Measurements from ENCODE around the gene PDXDC1.
"Not testable (repeated sequence)": the region's sequence is repeated elsewhere in the genome, so short reads cannot be mapped to it uniquely, and the experiment has no call there.

The PDXDC1 gene, protein sequence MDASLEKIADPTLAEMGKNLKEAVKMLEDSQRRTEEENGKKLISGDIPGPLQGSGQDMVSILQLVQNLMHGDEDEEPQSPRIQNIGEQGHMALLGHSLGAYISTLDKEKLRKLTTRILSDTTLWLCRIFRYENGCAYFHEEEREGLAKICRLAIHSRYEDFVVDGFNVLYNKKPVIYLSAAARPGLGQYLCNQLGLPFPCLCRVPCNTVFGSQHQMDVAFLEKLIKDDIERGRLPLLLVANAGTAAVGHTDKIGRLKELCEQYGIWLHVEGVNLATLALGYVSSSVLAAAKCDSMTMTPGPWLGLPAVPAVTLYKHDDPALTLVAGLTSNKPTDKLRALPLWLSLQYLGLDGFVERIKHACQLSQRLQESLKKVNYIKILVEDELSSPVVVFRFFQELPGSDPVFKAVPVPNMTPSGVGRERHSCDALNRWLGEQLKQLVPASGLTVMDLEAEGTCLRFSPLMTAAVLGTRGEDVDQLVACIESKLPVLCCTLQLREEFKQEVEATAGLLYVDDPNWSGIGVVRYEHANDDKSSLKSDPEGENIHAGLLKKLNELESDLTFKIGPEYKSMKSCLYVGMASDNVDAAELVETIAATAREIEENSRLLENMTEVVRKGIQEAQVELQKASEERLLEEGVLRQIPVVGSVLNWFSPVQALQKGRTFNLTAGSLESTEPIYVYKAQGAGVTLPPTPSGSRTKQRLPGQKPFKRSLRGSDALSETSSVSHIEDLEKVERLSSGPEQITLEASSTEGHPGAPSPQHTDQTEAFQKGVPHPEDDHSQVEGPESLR

DNA sequence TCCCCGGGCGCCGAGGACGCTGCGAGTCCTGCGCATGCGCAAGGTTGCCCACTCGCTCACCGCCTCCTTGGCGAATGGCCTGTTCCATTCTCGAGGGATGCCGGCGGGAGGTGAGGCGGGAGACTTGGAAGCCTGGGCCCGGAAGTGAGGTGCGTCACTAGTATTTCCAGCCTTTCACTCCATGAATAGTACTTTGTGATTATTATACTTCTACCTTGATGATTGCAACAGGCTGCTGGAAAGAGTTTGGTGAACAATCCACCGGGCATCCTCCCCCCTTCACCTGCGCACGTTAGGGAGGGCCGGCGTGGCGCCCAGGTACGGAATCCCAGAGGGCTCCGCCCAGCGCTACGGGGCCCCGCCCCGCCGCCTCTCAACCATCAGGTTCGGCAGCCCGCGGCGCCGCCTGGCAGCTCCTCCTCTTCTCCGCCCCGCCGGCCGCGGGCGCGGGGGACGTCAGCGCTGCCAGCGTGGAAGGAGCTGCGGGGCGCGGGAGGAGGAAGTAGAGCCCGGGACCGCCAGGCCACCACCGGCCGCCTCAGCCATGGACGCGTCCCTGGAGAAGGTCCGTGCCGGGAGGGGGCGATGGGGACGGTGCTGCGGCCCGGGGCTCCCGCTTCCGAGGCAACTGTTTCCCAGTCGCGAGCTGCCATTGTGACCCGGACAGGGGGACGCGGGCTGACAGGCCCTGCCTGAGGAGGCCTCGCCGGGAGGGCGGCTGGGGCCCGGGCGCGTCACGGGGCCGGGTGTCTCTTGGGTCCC is at the start of gene PDXDC1:
PDXDC1 (plus strand) TSS at position 371 of the 762 bp plus-strand sequence; CDS start at position 545, 174 bp downstream.
- DNase-seq: peak; percentile 99

DNA sequence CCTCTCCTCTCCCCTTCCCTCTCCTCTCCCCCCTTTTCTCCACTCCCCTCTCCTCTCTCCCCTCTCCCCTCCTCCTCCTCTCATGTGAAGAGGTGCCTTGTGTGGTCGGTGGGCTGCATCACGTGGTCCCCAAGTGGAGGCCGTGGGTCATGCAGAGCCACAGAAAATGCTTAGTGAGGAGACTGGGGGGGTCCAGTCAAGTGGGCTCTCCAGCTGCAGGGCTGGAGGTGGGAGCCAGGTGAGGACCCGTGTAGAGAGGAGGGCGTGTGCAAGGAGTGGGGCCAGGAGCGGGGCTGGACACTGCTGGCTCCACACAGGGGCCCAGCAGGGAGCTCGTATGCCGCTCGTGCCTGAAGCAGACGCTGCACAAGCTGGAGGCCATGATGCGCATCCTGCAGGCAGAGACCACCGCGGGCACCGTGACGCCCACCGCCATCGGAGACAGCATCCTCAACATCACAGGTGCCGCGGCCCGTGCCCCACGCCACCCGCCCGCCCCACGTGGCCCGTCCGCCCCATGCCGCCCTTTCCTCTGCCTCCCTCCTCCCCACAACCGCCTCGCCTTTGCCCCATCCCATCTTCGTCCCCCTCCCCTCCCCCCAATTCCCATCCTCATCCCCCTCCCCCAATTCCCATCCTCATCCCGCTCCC is 46.6 kb upstream of the PDXDC1 start:
- DNase-seq: peak in 1 of 2 donors; percentile 16

DNA sequence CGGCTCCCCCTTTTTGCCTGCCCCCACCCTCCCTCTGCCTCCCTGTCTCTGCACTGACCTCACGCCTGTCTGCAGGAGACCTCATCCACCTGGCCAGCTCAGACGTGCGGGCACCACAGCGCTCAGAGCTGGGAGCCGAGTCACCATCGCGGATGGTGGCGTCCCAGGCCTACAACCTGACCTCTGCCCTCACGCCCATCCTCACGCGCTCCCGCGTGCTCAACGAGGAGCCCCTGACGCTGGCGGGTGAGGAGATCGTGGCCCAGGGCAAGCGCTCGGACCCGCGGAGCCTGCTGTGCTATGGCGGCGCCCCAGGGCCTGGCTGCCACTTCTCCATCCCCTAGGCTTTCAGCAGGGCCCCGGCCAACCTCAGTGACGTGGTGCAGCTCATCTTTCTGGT is 45.6 kb upstream of the PDXDC1 start:
- DNase-seq: not testable (repeated sequence)

DNA sequence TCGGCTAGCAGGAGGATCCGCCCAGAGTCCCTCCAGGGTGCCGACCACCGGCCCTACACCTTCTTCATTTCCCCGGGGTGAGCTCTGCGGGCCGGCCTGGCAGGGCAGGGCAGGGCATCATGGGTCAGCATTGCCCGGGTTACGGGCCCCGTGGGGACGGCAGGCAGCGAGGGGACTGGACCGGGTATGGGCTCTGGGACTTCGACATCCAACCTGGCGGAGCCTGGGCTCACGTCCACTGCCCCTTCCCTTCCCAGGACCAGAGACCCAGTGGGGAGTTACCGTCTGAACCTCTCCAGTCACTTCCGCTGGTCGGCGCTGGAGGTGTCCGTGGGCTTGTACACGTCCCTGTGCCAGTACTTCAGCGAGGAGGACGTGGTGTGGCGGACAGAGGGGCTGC is 44.6 kb upstream of the PDXDC1 start:
- DNase-seq: not testable (repeated sequence)

DNA sequence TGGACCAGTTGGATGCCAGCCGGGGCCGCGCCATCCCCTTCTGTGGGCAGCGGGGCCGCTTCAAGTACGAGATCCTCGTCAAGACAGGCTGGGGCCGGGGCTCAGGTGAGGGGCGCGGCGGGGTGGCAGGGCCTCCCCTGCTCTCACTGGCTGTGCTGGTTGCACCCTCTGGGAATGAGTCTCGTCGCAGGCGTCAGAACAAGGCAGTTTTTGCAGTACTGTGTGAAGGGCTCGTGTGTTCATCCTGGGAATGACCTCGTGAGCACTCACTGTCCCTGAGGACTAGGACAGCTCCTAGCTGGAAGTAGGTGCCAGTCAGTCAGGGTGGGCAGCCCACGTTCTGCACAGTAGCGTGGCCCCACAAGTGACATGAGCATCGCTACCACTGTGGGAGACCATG is 43.9 kb upstream of the PDXDC1 start:
- DNase-seq: peak in 1 of 2 donors; percentile 4

DNA sequence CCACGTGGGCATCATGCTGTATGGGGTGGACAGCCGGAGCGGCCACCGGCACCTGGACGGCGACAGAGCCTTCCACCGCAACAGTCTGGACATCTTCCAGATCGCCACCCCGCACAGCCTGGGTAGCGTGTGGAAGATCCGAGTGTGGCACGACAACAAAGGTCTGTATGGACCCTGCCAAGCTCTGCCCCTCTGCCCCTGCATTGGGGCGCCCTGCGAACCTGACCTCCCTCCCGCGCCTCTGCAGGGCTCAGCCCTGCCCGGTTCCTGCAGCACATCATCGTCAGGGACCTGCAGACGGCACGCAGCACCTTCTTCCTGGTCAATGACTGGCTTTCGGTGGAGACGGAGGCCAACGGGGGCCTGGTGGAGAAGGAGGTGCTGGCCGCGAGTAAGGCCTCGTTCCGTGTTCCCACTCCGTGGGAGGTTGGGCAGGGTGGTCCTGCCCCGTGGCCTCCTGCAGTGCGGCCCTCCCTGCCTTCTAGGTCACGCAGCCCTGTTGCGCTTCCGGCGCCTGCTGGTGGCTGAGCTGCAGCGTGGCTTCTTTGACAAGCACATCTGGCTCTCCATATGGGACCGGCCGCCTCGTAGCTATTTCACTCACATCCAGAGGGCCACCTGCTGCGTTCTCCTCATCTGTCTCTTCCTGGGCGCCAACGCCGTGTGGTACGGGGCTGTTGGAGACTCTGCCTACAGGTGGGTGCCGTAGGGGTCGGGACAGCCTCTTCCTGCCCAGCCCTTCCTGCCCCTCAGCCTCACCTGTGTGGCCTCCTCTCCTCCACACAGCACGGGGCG is 42.0 kb upstream of the PDXDC1 start:
- DNase-seq: peak in 1 of 2 donors; percentile 8

DNA sequence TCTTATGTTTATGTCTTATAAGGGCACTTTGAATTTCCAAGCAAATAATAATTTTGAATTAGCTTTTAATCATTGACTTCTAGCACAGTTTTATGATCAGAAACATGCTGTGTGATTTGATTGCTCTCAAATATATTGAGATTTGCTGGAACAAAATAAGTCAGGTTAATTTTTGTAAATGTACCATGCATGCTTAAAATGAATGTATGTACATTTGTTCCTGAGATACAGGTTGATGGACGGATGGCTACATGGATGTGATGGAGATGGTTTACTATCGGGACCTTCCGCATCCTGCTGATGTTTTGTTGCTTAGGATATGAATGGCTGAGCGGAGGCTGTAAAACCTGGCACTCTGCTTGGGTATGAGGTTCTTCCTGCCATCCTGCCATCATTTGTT is 37.7 kb upstream of the PDXDC1 start, which contains the start of gene NPIPA1:
NPIPA1 (plus strand) TSS at position 301 of the 400 bp plus-strand sequence; CDS start at position 301, 0 bp downstream.
- DNase-seq: not testable (repeated sequence)

DNA sequence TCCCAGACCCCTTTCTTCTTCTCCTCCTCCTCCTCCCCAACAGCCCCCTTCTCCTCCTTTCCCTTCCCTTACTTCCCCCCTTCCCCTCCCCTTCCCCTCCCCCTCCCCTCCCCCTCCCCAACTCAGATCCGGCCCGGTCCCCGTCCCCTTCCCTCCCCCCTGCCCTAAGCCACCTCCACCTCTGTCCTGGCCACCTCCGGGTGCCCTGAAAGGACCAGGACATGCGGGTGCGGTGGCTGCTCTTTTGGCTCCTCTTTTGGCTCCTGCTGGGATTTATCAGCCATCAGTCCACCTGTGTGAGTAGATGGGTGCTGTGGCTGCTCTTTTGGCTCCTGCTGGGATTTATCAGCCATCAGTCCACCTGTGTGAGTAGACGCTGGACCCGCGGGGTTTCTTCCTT is 36.8 kb upstream of the PDXDC1 start:
- peak in 1 of 2 donors; percentile 11 for DNase-seq

DNA sequence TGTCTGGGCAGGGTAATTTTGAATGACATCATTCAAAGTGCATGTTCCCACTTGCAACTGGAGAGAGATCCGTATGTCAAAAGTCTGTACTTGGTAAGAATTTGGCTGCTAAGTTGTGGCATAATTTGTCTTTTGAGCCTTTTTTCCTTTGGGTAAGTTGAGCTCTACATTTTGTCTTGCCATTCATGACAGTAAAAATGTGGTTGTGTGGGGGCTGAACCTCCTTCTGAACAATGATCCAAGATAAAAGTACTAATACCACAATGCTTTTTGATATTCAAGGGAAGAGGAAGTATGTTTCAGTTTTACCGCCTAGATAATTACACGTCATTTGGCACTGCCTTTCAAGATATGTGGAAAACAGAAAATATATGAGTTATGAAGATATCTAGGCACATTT is 32.1 kb upstream of the PDXDC1 start:
- peak in 1 of 2 donors; percentile 16 for DNase-seq

DNA sequence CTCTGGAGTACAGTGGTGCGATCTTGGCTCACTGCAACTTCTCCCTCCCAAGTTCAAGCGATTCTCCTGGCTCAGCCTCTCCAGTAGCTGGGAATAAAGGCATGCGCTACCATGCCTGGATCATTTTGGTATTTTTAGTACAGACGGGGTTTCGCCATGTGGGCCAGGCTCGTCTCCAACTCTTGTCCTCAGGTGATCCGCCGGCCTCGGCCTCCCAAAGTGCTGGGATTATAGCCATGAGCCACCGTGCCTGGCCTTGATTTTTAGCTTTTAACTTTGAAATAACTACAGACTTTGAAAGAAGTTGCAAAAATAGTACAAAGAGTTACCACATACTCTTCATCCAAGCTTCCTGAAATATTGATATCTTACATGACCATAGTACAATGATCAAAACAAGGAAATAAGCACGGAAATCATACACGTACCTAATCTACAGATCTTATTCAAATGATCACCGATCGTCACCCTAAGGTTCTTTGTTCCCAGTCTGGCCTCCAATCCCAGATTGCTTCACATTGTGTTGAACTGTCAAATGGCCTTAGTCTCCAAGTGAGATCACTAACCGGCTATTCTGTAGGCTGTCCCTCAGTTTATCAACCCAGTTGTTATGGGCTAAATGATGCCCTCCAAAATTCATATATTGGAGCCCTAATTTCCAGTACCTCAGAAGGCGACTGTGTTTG is 19.1 kb upstream of the PDXDC1 start:
- DNase-seq: no peak

DNA sequence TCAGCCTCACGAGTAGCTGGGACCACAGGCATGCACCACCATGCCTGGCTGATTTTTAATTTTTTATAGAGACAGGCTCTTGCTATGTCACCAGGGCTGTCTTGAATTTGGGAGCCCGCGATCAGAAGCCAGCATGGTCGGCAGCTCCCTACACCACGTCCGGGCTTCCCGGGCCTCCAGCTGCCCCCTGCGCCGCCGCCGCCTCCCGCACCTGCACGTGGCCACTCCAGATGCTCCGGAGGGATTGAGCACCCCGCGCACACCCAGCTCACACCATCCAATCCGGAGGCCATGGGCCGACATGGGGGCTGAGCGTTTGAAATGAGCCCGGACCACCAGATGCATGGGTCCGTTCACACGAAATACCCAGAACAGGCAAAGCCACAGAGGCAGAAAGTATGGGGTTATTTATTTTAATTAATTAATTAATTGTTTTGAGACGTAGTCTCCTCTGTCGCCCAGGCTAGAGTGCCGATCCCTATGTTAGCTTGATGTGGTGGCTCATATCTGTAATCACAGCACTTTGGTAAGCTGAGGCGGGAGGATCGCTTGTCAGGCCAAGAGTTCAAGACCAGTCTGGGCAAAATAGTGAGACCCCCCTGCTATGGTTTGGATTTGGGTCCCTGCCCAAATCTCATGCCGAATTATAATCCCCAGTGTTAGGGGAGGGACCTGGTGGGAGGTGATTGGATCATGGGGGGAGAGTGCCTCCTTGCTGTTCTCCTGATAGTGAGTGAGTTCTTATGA is 17.1 kb upstream of the PDXDC1 start:
- peak in 1 of 2 donors; percentile 12 for DNase-seq

DNA sequence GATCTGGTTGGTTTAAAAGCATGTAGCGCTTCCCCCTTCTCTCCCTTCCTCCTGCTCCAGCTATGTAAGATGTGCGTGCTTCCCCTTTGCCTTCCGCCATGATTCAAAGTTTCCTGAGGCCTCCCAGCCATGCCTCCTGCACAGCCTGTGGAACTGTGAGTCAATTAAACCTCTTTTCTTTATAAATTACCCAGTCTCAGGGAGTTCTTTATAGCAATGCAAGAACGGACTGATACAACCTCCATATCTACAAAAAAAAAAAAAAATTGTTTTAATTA is 16.6 kb upstream of the PDXDC1 start:
- DNase-seq: no peak

DNA sequence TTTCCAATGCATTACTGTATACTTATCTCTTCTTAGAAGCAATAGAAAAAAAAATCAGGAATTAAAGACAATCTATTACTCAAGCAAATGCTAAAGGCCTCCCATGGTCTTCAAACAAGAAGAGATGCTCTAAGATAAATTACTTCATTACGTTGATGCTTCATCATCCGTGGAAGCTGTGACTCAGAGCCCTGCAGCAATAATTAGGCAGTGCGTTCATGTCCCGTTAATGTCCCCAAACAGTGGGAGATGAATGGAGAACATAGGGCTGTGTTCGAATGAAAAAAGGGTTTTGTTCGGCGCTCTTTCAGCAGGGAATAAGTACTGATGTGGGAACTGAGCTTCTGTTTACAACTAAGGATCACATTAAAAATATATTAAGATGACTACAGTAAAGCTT is 15.9 kb upstream of the PDXDC1 start:
- DNase-seq: no peak

DNA sequence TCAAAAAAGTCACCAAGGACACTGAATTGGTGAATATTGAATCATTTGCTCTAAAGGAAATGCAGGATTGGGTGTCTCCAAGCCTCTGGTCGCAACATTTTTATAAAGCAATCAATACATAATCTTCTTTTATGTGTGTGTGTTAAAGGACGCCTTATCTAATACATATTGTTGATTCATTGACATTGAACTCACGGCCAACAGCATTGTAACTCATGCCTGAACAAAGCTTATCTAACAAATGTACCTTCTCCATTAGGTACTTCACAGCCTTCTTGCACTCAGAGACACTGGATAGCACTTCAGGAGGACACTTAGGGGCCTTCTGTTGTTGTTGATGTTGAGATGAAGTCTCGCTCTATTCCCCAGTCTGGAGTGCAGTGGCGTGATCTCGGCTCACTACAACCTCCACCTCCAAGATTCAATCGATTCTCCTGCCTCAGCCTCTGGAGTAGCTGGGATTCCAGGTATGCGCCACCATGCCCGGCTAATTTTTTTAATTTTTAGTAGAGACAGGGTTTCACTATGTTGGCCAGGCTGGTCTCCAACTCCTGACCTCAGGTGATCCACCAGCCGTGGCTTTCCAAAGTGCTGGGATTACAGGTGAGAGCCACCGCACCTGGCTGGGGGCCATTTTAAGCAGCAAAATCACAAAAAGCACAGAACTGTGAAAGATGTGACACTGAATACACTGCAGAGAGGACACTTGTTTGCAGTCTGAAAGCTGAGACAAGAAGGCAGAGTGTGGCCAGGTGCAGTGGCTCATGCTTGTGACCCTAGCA is 13.2 kb upstream of the PDXDC1 start:
- no peak for DNase-seq

DNA sequence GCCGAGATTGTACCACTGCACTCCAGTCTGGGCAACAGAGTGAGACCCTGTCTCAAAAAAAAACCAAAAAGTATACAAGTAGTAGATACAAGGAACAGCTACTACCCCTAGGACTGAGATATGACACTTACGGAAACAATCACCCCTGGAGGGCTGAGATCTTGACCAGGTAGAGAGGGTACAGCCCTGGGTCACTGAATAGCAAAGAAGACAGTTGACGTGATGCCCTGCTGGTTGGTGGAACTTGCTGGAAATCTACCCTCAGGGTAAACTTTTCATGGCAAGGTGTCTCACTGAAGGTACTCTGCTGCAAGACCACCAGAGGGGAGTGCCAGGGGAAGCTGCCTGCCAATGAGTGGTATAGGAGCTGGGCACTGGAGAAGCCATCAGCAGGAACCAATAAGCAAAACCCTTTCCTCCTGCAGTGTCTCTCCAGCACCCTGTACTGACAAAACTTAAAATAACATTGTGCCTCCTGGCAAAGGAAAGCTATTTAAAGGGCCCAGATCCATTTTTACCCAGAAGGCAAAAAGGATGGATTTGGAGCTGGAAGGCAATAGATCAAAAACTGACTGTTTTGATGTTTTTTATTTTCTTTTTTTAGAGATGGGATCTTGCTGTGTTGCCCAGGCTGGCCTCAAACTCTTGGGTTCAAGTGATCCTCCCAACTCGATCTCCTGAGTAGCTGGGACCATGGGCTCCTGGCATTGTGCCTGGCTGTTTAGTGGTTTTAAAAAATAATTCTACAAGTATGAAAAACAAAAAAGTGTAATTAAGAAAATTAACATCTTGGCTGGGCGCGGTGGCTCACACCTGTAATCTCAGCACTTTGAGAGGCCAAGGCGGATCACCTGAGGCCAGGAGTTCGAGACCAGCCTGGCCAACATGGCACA is 11.3 kb upstream of the PDXDC1 start:
- no peak for DNase-seq

DNA sequence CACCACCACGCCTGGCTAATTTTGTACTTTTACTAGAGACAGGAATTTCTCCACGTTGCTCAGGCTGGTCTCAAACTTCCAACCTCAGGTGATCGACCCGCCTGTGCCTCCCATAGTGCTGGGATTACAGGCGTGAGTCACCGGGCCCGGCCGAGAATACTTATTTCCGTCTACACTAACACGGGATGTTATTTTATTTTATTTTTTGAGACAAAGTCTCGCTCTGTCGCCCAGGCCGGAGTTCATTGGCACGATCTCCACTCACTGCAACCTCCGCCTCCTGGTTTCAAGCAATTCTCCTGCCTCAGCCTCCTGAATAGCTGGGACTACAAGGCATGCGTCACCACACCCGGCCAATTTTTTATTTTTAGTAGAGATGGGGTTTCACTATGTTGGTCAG is 9.5 kb upstream of the PDXDC1 start:
- DNase-seq: no peak

DNA sequence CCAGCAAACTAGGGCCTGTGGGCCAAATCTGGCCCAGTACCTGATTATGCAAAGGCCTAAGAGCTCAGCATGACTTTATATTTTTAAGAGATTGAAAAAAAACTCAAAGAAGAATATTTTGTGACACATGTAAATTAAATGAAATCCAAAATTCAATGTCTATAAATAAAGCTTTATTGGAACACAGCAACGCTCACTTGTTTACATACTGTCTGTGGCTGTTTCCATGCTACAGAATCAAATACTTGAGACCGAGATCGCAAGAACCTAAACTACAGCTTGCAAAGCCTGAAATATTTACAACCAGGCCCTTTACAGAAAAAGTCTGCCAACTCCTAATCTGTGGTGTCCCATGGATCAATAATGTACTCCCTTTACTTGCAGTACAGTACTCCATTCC is 5.0 kb upstream of the PDXDC1 start:
- not testable (repeated sequence) for DNase-seq

DNA sequence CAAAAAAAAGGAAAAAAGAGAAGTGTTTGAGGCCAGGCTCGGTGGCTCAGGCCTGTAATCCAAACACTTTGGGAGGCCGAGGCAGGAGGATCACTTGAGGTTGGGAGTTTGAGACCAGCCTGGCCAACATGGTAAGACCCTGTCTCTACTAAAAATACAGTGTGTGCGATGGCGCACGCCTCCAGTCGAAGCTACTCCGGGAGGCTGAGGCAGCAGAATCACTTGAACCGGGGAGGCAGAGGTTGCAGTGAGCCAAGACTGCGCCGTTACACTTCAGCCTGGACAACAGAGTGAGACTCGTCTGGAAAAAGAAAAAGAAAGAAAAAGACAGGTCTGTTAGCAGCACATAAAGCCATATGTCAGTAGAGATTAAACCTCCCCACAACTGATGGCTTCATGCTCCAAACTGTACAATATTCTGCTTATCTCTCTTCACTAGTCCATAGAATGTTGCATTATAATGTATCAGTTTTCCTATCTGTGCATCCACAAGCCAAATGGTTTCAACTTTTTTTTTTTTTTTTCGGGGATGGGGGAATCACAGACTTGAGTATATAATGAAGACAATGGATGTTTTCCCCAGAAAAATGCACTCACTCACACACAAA is 3.1 kb upstream of the PDXDC1 start:
- DNase-seq: not testable (repeated sequence)

Data from stimulated activated CD4-positive, alpha-beta T cell treated with anti-CD3 and anti-CD28 coated beads, Interleukin-2, amount 100 ng/mL, for 24 hours (primary cell).